GM18526 (cell line): Measurements from ENCODE around the gene NAA10.

Source experiments
- POLR2A ChIP-seq: IDR thresholded peaks from 3 replicates; pipeline ENCODE4 v1.6.1; 2011; ENCODE audit not compliant: insufficient read length; ENCODE audit errors: extremely low read depth

NAA10 gene

GRCh38 chrX:153913701-153914100 is 21.1 kb downstream of the NAA10 start:
- no peak for TF ChIP-seq POLR2A

- TF ChIP-seq POLR2A: no peak
These were observed 21.6 kb downstream of the NAA10 start for GRCh38 chrX:153913211-153913610.

- TF ChIP-seq POLR2A: no peak
These were observed 23.0 kb downstream of the NAA10 start for GRCh38 chrX:153911798-153912197.

GRCh38 chrX:153910446-153910845 is 24.4 kb downstream of the NAA10 start:
- TF ChIP-seq POLR2A: no peak

GRCh38 chrX:153909980-153910360 is 24.9 kb downstream of the NAA10 start:
- TF ChIP-seq POLR2A: no peak

GRCh38 chrX:153909024-153909979 is 25.5 kb downstream of the NAA10 start:
- TF ChIP-seq POLR2A: no peak

- TF ChIP-seq POLR2A: no peak
These were observed 26.5 kb downstream of the NAA10 start for GRCh38 chrX:153908219-153908860.

GRCh38 chrX:153907456-153907855 is 27.4 kb downstream of the NAA10 start:
- no peak for TF ChIP-seq POLR2A

- no peak for TF ChIP-seq POLR2A
These were observed 28.5 kb downstream of the NAA10 start for GRCh38 chrX:153906126-153906917.

GRCh38 chrX:153905481-153906095 is 29.2 kb downstream of the NAA10 start:
- no peak for TF ChIP-seq POLR2A

- TF ChIP-seq POLR2A: no peak
These were observed 30.6 kb downstream of the NAA10 start, which contains the start of gene AVPR2 for GRCh38 chrX:153903991-153904957. Gene AVPR2 (plus strand): TSS chrX:153904673. CDS start chrX:153905146, 473 bp downstream.

- TF ChIP-seq POLR2A: no peak
These were observed 31.4 kb downstream of the NAA10 start for GRCh38 chrX:153903238-153903980.

- no peak for TF ChIP-seq POLR2A
These were observed 32.5 kb downstream of the NAA10 start for GRCh38 chrX:153902385-153902784.
